Thyroid gland (tissue), 4 donors: ENCODE data around the gene PRPF8. TPM values are rescaled to one million over a fixed set of nuclear protein-coding genes. Genes with fewer than 3 reads are reported as not detected.
A peak's percentile ranks its signal among the peaks of the same experiment; 100 is the strongest.

Source experiments
- DNase-seq, 2 donors: peaks; one replicate each; pipeline ENCODE4 v3.0.0-alpha.2; 2019
- H3K27ac ChIP-seq, 3 donors: fragments of 200-600 bp; sonication (generic); 1 replicate in 2 of 3; 2 replicates in 1 of 3; pipeline ENCODE4 v1.5.1; 2016 to 2019; ENCODE audit warnings: mild to moderate bottlenecking in 1 of 3, moderate library complexity in 1 of 3
- H3K27me3 ChIP-seq: fragments of 200-600 bp; sonication (generic); one replicate; pipeline ENCODE4 v1.5.1; 2019
- H3K36me3 ChIP-seq, 2 donors: fragments of 200-600 bp; sonication (generic); one replicate each; pipeline ENCODE4 v1.5.1; 2016 to 2019
- H3K4me1 ChIP-seq, 2 donors: fragments of 200-600 bp; sonication (generic); one replicate each; pipeline ENCODE4 v1.5.1; 2017 to 2019
- H3K4me3 ChIP-seq, 3 donors: fragments of 200-600 bp; sonication (generic); replicated peaks in 1 of 3; 1 replicate in 2 of 3; 2 replicates in 1 of 3; pipeline ENCODE4 v1.5.1; 2016; ENCODE audit warnings: mild to moderate bottlenecking in 1 of 3
- H3K9me3 ChIP-seq: fragments of 200-600 bp; sonication (generic); one replicate; pipeline ENCODE4 v1.5.1; 2017
- POLR2A ChIP-seq, 2 donors: fragments of 450-650 bp; IDR thresholded peaks; one replicate each; pipeline ENCODE4 v1.6.1; 2017; ENCODE audit warnings: antibody characterized with exemption in 2 of 2, mild to moderate bottlenecking in 2 of 2, moderate library complexity in 1 of 2
- WGBS, 2 donors: methylation state at CpG; one replicate each; pipeline ENCODE4 v1.1.5; 2017; 5-methylcytosine and 5-hydroxymethylcytosine counted together
- intact Hi-C: fragments of 100-400 bp; cut with DNase I; formaldehyde crosslinking; loops from one replicate; pipeline ENCODE4 v1.15.1; 2023
- total RNA-seq, 4 donors: library from RNA; depleted of rRNA; stranded (reverse); fragments of >200 nt; gene quantifications; one replicate each; pipeline ENCODE4 v1.2.3, GENCODE V29; 2016
- TF ChIP-seq, protein P1 (sequence below), 6 experiments: fragments of 200-600 bp in 3 of 6; fragments of 450-650 bp in 3 of 6; sonication (generic) in 3 of 6; IDR thresholded peaks; one replicate each; pipeline ENCODE4 v1.5.1; 2016 to 2019; ENCODE audit warnings: antibody characterized with exemption in 6 of 6, mild to moderate bottlenecking in 2 of 6, inconsistent platforms in 1 of 6, moderate library complexity in 1 of 6

PRPF8 gene
- total RNA-seq, 4 donors from 2014 or later = 181 to 256 (median 242) TPM

DNA sequence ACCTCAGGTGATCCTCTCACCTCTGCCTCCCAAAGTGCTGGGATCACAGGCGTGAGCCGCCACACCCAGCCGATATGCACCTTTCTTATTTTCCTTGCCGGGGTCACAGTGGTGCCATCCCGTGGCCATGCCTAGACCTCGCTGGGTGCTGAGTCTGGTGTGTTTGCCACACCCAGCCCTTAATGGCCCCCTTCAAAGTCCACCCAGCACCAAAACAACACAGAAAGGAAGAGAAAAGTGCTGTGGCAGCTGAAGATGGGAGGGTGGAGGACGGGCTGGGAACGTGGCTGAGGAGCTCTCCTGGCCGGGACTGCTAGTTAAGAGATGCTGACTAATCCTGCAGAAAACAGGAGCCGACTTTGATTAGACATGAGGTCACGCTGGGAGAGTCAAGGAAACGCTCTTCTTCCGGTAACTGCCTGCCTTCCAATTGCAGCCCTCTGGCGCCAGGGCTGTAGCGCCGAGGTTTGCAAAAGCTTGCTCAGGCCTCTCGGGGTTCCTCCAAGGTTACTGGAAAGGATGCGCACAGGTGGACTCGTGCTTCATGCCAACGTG lies 67.0 kb downstream of the PRPF8 start:
- no peaks in the 10 kb centered on the region for H3K9me3 ChIP-seq
- no peak for DNase-seq
- H3K27ac ChIP-seq = no peak overlapping the region
- no peaks in the 10 kb centered on the region for H3K4me1 ChIP-seq
- TF ChIP-seq, protein P1, sequence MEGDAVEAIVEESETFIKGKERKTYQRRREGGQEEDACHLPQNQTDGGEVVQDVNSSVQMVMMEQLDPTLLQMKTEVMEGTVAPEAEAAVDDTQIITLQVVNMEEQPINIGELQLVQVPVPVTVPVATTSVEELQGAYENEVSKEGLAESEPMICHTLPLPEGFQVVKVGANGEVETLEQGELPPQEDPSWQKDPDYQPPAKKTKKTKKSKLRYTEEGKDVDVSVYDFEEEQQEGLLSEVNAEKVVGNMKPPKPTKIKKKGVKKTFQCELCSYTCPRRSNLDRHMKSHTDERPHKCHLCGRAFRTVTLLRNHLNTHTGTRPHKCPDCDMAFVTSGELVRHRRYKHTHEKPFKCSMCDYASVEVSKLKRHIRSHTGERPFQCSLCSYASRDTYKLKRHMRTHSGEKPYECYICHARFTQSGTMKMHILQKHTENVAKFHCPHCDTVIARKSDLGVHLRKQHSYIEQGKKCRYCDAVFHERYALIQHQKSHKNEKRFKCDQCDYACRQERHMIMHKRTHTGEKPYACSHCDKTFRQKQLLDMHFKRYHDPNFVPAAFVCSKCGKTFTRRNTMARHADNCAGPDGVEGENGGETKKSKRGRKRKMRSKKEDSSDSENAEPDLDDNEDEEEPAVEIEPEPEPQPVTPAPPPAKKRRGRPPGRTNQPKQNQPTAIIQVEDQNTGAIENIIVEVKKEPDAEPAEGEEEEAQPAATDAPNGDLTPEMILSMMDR (IDR thresholded peaks at IDR 0.05) = no peak
- no peak for TF ChIP-seq POLR2A (IDR thresholded peaks at IDR 0.05)
- no peak overlapping the region for H3K4me3 ChIP-seq
- intact Hi-C loops = no loop called here
- no peaks in the 10 kb centered on the region for H3K27me3 ChIP-seq
- 72 to 79% methylated on average over 20 of the region's 20 CpGs for WGBS, 2 donors
- H3K36me3 ChIP-seq = no peaks in the 10 kb centered on the region

DNA sequence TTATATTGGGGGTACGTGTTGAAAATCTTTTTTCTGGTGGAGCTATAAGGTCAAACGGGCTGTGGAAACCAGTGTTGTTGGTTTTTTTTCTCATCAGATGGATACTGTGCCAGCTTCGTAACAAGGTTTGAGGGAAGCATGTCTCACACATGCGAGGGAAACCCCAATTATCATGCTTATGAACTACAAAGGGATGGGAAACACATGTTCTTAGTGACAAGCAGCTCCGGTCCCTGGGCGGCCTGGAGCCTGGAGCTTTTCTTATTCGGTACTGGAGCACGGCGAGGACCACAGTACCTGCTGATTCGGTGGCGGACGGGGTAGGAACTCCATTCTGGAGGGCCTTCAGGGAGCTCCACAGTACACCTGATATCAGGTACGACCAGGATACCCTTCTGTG lies 68.6 kb downstream of the PRPF8 start:
- H3K27me3 ChIP-seq = no peaks in the 10 kb centered on the region
- intact Hi-C loops = no loop called here
- H3K27ac ChIP-seq = no peak overlapping the region
- 91 to 96% methylated on average over 12 to 13 of the region's 13 CpGs for WGBS, 2 donors
- peaks cover 0 to 11% of the 10 kb centered on the region in 2 donors for H3K4me1 ChIP-seq
- no peak for DNase-seq
- no peak overlapping the region for H3K4me3 ChIP-seq
- TF ChIP-seq, protein P1 (IDR thresholded peaks at IDR 0.05) = no peak
- TF ChIP-seq POLR2A (IDR thresholded peaks at IDR 0.05) = no peak
- no peaks in the 10 kb centered on the region for H3K36me3 ChIP-seq
- H3K9me3 ChIP-seq = no peaks in the 10 kb centered on the region

DNA sequence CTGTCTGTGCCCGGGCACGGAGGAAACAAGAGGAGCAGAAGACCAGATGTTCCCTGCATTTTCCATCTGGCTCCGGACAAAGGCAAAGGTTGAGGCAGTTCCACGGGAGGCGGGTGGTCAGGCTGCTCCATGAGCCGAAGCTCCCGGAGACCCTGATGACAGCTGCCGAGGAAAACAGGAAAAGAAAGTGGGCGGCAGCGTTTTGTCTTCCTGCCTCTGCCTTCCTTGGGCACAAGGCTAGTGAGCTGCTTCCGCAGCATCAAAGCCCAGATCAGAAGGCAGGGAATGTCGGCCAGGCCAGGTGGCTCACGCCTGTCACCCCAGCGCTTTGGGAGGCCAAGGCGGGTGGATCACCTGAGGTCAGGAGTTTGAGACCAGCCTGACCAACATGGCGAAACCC lies 72.3 kb downstream of the PRPF8 start:
- peaks cover 20 to 37% of the 10 kb centered on the region in 2 donors for H3K4me1 ChIP-seq
- H3K27me3 ChIP-seq = no peaks in the 10 kb centered on the region
- 79 to 84% methylated on average over 12 to 16 of the region's 16 CpGs for WGBS, 2 donors
- H3K36me3 ChIP-seq = no peaks in the 10 kb centered on the region
- H3K9me3 ChIP-seq = no peaks in the 10 kb centered on the region
- H3K27ac ChIP-seq = peak overlapping the region in 1 of 3 donors; percentile 53
- TF ChIP-seq, protein P1 (IDR thresholded peaks at IDR 0.05) = no peak
- TF ChIP-seq POLR2A (IDR thresholded peaks at IDR 0.05) = no peak
- H3K4me3 ChIP-seq = no peak overlapping the region
- intact Hi-C loops = no loop called here
- DNase-seq = no peak

DNA sequence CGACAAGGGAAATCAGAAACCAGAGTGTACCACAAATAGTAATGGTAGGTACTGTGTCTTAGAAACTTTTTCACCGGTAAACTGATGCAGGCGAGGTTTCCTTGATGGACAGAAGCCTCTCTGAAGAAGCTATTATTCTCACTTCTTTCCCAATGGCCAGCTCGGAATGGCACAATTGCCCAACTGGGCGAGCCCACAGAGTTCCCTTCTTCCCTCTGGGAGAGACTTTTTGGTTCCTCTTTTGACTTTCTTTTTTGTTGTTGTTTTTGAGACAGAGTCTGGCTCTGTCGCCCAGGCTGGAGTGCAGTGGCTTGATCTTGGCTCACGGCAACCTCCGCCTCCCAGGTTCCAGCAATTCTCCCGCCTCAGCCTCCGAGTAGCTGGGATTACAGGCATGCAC lies 73.0 kb downstream of the PRPF8 start:
- intact Hi-C loops = no loop called here
- Histone ChIP-seq H3K4me3 (no peak overlapping the region), H3K4me1 (peaks cover 25 to 44% of the 10 kb centered on the region in 2 donors), H3K27me3 (no peaks in the 10 kb centered on the region), H3K27ac (peak overlapping the region in 1 of 3 donors; percentile 53), H3K36me3 (no peaks in the 10 kb centered on the region), H3K9me3 (no peaks in the 10 kb centered on the region)
- DNase-seq = no peak
- 82 to 86% methylated on average over 10 of the region's 10 CpGs for WGBS, 2 donors
- TF ChIP-seq, protein P1 (IDR thresholded peaks at IDR 0.05) = no peak
- no peak for TF ChIP-seq POLR2A (IDR thresholded peaks at IDR 0.05)

DNA sequence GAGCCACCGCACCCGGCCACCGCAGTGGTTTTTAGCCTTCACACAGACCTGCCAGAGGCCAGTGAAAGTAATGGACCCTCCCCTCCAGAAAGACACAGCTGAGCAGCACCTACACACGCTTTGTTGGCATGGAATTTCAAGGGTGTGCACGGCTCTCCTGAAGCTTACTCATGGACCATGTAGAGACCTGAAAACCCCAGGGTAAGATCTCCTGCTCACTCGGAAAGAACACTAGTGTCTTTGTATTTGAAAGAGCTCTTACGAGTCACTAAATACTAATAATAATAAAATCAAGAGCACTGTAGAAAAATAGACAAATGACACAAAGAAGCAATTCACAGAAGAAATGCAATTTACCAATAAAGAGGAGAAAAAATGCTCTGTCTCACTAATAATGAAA lies 76.0 kb downstream of the PRPF8 start:
- WGBS, 2 donors = 15 to 45% methylated on average over 4 to 7 of the region's 7 CpGs
- Histone ChIP-seq H3K36me3 (no peaks in the 10 kb centered on the region), H3K9me3 (no peaks in the 10 kb centered on the region), H3K4me3 (no peak overlapping the region), H3K27ac (peak overlapping the region; percentile 33 to 87 (median 49)), H3K4me1 (peaks cover 46 to 64% of the 10 kb centered on the region in 2 donors), H3K27me3 (no peaks in the 10 kb centered on the region)
- DNase-seq = peak; percentile 78 to 80
- no peak for TF ChIP-seq POLR2A (IDR thresholded peaks at IDR 0.05)
- TF ChIP-seq, protein P1 (IDR thresholded peaks at IDR 0.05) = no peak
- intact Hi-C loops = no loop called here
